Mesenchymal stem cell (in vitro differentiated cells and primary cell): ENCODE data around the gene CLEC14A.

Source experiments
- DNase-seq: peaks from one replicate; pipeline ENCODE4 v3.0.0-alpha.2; 2013
- H2AFZ ChIP-seq: one replicate; pipeline ENCODE4 v1.6.1; 2013; ENCODE audit warnings: low read depth, mild to moderate bottlenecking, control low read depth, inconsistent platforms, low read length, moderate library complexity
- H2AK5ac ChIP-seq: 2 replicates; pipeline ENCODE4 v1.6.1; 2013; ENCODE audit warnings: low read length, moderate library complexity, mild to moderate bottlenecking, inconsistent platforms; ENCODE audit not compliant: severe bottlenecking
- H2BK120ac ChIP-seq: one replicate; pipeline ENCODE4 v1.6.1; 2013; ENCODE audit warnings: low read depth, mild to moderate bottlenecking, inconsistent platforms, low read length, moderate library complexity
- H2BK12ac ChIP-seq, 2 experiments: one replicate each; pipeline ENCODE4 v1.6.1; 2013; ENCODE audit warnings: inconsistent platforms in 2 of 2, low read length in 2 of 2, mild to moderate bottlenecking in 2 of 2, moderate library complexity in 2 of 2, control low read depth in 1 of 2
- H2BK15ac ChIP-seq: one replicate; pipeline ENCODE4 v1.6.1; 2013; ENCODE audit warnings: mild to moderate bottlenecking, low read depth, inconsistent platforms; ENCODE audit not compliant: poor library complexity, severe bottlenecking
- H2BK5ac ChIP-seq: 2 replicates; pipeline ENCODE4 v1.6.1; 2013; ENCODE audit warnings: low read depth, mild to moderate bottlenecking, low read length, control low read depth, inconsistent platforms; ENCODE audit not compliant: poor library complexity, severe bottlenecking
- H3K14ac ChIP-seq, 2 experiments: one replicate each; pipeline ENCODE4 v1.6.1; 2013; ENCODE audit warnings: inconsistent platforms in 2 of 2, low read length in 2 of 2, control low read depth in 1 of 2, mild to moderate bottlenecking in 1 of 2, moderate library complexity in 1 of 2
- H3K18ac ChIP-seq, 2 experiments: one replicate each; pipeline ENCODE4 v1.6.1; 2013; ENCODE audit warnings: inconsistent platforms in 2 of 2, low read length in 2 of 2, control low read depth in 1 of 2, low read depth in 1 of 2, mild to moderate bottlenecking in 1 of 2
- H3K23ac ChIP-seq, 2 experiments: one replicate each; pipeline ENCODE4 v1.6.1; 2013; ENCODE audit warnings: inconsistent platforms in 2 of 2, low read length in 2 of 2, mild to moderate bottlenecking in 2 of 2, moderate library complexity in 2 of 2, control low read depth in 1 of 2
- H3K27ac ChIP-seq: 2 replicates; pipeline ENCODE4 v1.5.1; 2013; ENCODE audit warnings: mild to moderate bottlenecking, moderate library complexity, low read length, control low read depth, inconsistent platforms; ENCODE audit not compliant: poor library complexity, severe bottlenecking
- H3K27me3 ChIP-seq, 2 experiments: 2 replicates each; pipeline versions ENCODE4 v1.6.1 to v1.7.0; 2013; ENCODE audit warnings: low read length in 2 of 2, mild to moderate bottlenecking in 2 of 2, moderate library complexity in 2 of 2, control low read depth in 1 of 2, inconsistent platforms in 1 of 2; ENCODE audit not compliant: control insufficient read depth in 1 of 2, insufficient read depth in 1 of 2
- H3K36me3 ChIP-seq, 2 experiments: 2 replicates each; pipeline versions ENCODE4 v1.6.1 to v1.7.0; 2013; ENCODE audit warnings: low read length in 2 of 2, control low read depth in 1 of 2, inconsistent platforms in 1 of 2, low read depth in 1 of 2, mild to moderate bottlenecking in 1 of 2; ENCODE audit not compliant: insufficient read depth in 2 of 2, control insufficient read depth in 1 of 2
- H3K4ac ChIP-seq, 2 experiments: one replicate each; pipeline ENCODE4 v1.6.1; 2013; ENCODE audit warnings: inconsistent platforms in 2 of 2, low read length in 2 of 2, mild to moderate bottlenecking in 2 of 2, moderate library complexity in 2 of 2, control low read depth in 1 of 2, low read depth in 1 of 2
- H3K4me1 ChIP-seq: 2 replicates; pipeline ENCODE4 v1.6.1; 2013; ENCODE audit warnings: low read depth, low read length, control low read depth; ENCODE audit not compliant: control insufficient read depth, insufficient read depth
- H3K4me2 ChIP-seq: 2 replicates; pipeline ENCODE4 v1.6.1; 2013; ENCODE audit warnings: low read length, mild to moderate bottlenecking, inconsistent platforms; ENCODE audit not compliant: poor library complexity, severe bottlenecking
- H3K4me3 ChIP-seq, 2 experiments: 2 replicates each; pipeline versions ENCODE4 v1.5.1 to v1.7.0; 2013; ENCODE audit warnings: low read length in 2 of 2, mild to moderate bottlenecking in 2 of 2, control low read depth in 1 of 2, low read depth in 1 of 2; ENCODE audit not compliant: insufficient read depth in 1 of 2
- H3K79me1 ChIP-seq: replicated peaks from 2 replicates; pipeline ENCODE4 v1.6.1; 2013; ENCODE audit warnings: mild to moderate bottlenecking, control low read depth, low read length, inconsistent platforms; ENCODE audit not compliant: poor library complexity, severe bottlenecking
- H3K9ac ChIP-seq: 2 replicates; pipeline ENCODE4 v1.7.0; 2013; ENCODE audit warnings: mild to moderate bottlenecking, low read length, moderate library complexity
- H3K9me3 ChIP-seq: 2 replicates; pipeline ENCODE4 v1.7.0; 2013; ENCODE audit warnings: mild to moderate bottlenecking, low read length; ENCODE audit not compliant: control insufficient read depth
- H4K8ac ChIP-seq: one replicate; pipeline ENCODE4 v1.6.1; 2013; ENCODE audit warnings: inconsistent platforms, mild to moderate bottlenecking, low read length, moderate library complexity
- H4K91ac ChIP-seq: one replicate; pipeline ENCODE4 v1.6.1; 2013; ENCODE audit warnings: mild to moderate bottlenecking, low read length, inconsistent platforms
- WGBS: methylation state at CpG from one replicate; pipeline ENCODE4 v1.1.7; 2013; ENCODE audit warnings: mixed read lengths; 5-methylcytosine and 5-hydroxymethylcytosine counted together

Gene CLEC14A

DNA sequence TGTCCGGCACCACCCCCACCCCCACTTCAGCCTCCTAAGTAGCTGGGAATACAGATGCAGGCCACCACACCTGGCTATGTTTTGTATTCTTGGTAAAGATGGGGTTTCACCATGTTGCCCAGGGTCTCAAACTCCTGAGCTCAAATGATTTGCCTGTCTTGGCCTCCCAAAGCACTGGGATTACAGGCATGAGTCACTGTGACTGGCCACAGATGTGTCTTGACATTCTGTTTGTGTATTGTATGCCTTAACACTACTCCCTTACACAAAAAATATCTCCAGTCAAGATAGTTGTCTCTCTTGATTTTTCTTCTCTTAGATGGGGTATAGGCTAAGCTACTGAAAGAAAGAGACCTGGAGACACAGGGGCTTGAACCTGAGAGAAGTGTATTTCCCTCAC, 17.6 kb downstream of the CLEC14A start:
- no peak overlapping the region for H2BK15ac ChIP-seq
- H3K9me3 ChIP-seq, result no peaks in the 10 kb centered on the region
- H3K4ac ChIP-seq, result no peak overlapping the region
- H2BK5ac ChIP-seq, result no peak overlapping the region
- peak overlapping the region; percentile 29 for H4K8ac ChIP-seq
- no peak overlapping the region for H2AK5ac ChIP-seq
- H3K14ac ChIP-seq, result no peak overlapping the region
- no peak overlapping the region for H3K23ac ChIP-seq
- no peak overlapping the region for H3K27ac ChIP-seq
- no peak overlapping the region for H3K4me2 ChIP-seq
- no peaks in the 10 kb centered on the region for H3K79me1 ChIP-seq
- no CpG with 5 or more reads among the region's 1 CpG for WGBS
- peak; percentile 74 for DNase-seq
- H3K18ac ChIP-seq, result peak overlapping the region; percentile 44 to 76
- H3K9ac ChIP-seq, result no peak overlapping the region
- no peak overlapping the region for H4K91ac ChIP-seq
- no peak overlapping the region for H2BK12ac ChIP-seq
- H2BK120ac ChIP-seq, result no peak overlapping the region
- peaks cover 2% of the 10 kb centered on the region for H3K4me1 ChIP-seq
- H2AFZ ChIP-seq, result peak overlapping the region; percentile 53
- H3K36me3 ChIP-seq, result no peaks in the 10 kb centered on the region
- H3K27me3 ChIP-seq, result peaks cover 0 to 6% of the 10 kb centered on the region in 2 experiments
- no peak overlapping the region for H3K4me3 ChIP-seq

DNA sequence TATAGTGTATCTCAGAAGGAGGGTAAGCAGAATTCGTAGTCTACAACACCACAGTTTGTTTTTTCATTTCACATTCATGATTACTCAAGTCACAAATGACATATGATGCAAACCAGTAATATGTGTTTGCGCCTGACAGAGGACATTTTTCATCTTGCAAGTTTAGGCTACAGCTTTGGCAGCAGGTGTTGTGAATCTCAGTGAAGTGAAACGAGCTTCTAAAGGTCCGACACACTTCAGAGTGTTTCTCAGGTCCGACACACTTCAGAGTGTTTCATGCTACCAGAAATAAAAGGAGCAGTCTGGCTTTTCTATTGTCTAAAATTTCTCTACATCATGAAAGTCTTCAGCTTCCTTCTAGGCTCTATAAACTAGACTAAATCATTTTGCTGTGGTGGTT, 22.7 kb downstream of the CLEC14A start:
- H3K14ac ChIP-seq, result no peak overlapping the region
- H2AFZ ChIP-seq, result no peak overlapping the region
- WGBS, result 83% methylated on average over 5 of the region's 5 CpGs
- H3K9ac ChIP-seq, result no peak overlapping the region
- H3K4me1 ChIP-seq, result peaks cover 1% of the 10 kb centered on the region
- H2BK120ac ChIP-seq, result no peak overlapping the region
- H4K91ac ChIP-seq, result no peak overlapping the region
- H2BK5ac ChIP-seq, result no peak overlapping the region
- H3K36me3 ChIP-seq, result no peaks in the 10 kb centered on the region
- H3K4me3 ChIP-seq, result no peak overlapping the region
- no peak overlapping the region for H2BK12ac ChIP-seq
- no peak overlapping the region for H3K27ac ChIP-seq
- no peak for DNase-seq
- no peak overlapping the region for H2BK15ac ChIP-seq
- H4K8ac ChIP-seq, result no peak overlapping the region
- H3K27me3 ChIP-seq, result peaks cover 0 to 9% of the 10 kb centered on the region in 2 experiments
- no peak overlapping the region for H3K18ac ChIP-seq
- no peak overlapping the region for H3K4me2 ChIP-seq
- no peaks in the 10 kb centered on the region for H3K79me1 ChIP-seq
- H2AK5ac ChIP-seq, result no peak overlapping the region
- H3K23ac ChIP-seq, result no peak overlapping the region
- H3K9me3 ChIP-seq, result no peaks in the 10 kb centered on the region
- H3K4ac ChIP-seq, result no peak overlapping the region

GRCh38 chr14:38226366-38226765, 29.5 kb downstream of the CLEC14A start:
- no peak overlapping the region for H3K4me3 ChIP-seq
- H3K23ac ChIP-seq, result no peak overlapping the region
- no peak overlapping the region for H2BK12ac ChIP-seq
- no peak overlapping the region for H2BK5ac ChIP-seq
- no peak overlapping the region for H3K4ac ChIP-seq
- H2AFZ ChIP-seq, result no peak overlapping the region
- no peak overlapping the region for H3K9ac ChIP-seq
- H3K14ac ChIP-seq, result no peak overlapping the region
- no peaks in the 10 kb centered on the region for H3K4me1 ChIP-seq
- no peak overlapping the region for H2BK120ac ChIP-seq
- no peak overlapping the region for H3K27ac ChIP-seq
- no peaks in the 10 kb centered on the region for H3K36me3 ChIP-seq
- H3K27me3 ChIP-seq, result no peaks in the 10 kb centered on the region
- no peak overlapping the region for H3K4me2 ChIP-seq
- H2AK5ac ChIP-seq, result no peak overlapping the region
- H4K91ac ChIP-seq, result no peak overlapping the region
- H2BK15ac ChIP-seq, result no peak overlapping the region
- DNase-seq, result no peak
- H3K79me1 ChIP-seq, result no peaks in the 10 kb centered on the region
- no peaks in the 10 kb centered on the region for H3K9me3 ChIP-seq
- WGBS, result 11% methylated on average over 1 of the region's 3 CpGs
- no peak overlapping the region for H3K18ac ChIP-seq
- H4K8ac ChIP-seq, result no peak overlapping the region

GRCh38 chr14:38225946-38226345, 29.9 kb downstream of the CLEC14A start:
- no peaks in the 10 kb centered on the region for H3K79me1 ChIP-seq
- H3K4me2 ChIP-seq, result no peak overlapping the region
- H4K91ac ChIP-seq, result no peak overlapping the region
- H2AK5ac ChIP-seq, result no peak overlapping the region
- no peaks in the 10 kb centered on the region for H3K27me3 ChIP-seq
- H3K36me3 ChIP-seq, result no peaks in the 10 kb centered on the region
- H3K14ac ChIP-seq, result no peak overlapping the region
- no peak overlapping the region for H2BK15ac ChIP-seq
- no peak overlapping the region for H3K18ac ChIP-seq
- H2BK12ac ChIP-seq, result no peak overlapping the region
- no peak overlapping the region for H3K23ac ChIP-seq
- no peak overlapping the region for H2BK5ac ChIP-seq
- H2AFZ ChIP-seq, result no peak overlapping the region
- H3K27ac ChIP-seq, result no peak overlapping the region
- no peaks in the 10 kb centered on the region for H3K9me3 ChIP-seq
- 85% methylated on average over 2 of the region's 2 CpGs for WGBS
- no peak overlapping the region for H3K4me3 ChIP-seq
- no peak for DNase-seq
- H2BK120ac ChIP-seq, result no peak overlapping the region
- no peaks in the 10 kb centered on the region for H3K4me1 ChIP-seq
- no peak overlapping the region for H4K8ac ChIP-seq
- no peak overlapping the region for H3K4ac ChIP-seq
- H3K9ac ChIP-seq, result no peak overlapping the region
